Measurements from ENCODE around the gene GPD2.
A peak's percentile ranks its signal among the peaks of the same experiment; 100 is the strongest.

Gene GPD2

DNA sequence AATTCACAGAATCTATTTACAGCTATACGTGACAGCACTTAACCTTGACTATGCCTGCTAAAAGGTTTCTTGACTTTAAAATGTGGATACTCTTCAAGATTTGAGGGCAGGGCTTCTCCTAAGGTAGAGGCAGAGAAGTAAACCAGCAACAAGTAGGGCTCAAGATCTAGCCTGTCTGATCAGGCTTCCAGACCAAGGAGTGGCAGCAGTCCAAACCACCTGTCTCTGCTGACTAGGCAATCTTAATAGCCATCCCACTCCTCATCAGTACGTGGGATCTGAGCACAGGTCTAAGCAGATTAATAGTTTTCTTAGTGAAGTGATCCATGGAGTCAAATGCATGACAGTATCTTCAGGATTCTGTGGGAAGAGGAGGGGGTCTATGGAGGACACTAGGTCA, 100.4 kb downstream of the GPD2 start:
- DNase-seq, result no peak

DNA sequence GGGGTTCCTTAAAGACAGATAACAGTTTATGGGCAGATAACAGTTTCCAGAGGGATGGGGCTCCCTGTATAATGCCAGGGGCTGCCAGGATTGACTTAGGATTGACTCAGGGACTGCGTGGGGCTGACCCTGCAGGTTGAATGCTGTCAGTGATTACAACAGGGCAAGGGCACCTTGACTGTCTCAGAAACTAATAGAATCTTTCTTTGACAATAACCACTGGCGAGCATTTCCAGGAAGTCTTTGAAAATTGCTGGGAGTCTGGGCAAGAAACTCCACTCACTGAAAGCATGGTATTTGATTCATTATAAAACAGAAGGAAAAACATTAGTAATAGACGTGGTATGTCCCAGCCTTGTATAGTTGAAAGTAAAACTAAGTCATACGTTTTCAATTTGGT, 101.0 kb downstream of the GPD2 start:
- no peak for DNase-seq

DNA sequence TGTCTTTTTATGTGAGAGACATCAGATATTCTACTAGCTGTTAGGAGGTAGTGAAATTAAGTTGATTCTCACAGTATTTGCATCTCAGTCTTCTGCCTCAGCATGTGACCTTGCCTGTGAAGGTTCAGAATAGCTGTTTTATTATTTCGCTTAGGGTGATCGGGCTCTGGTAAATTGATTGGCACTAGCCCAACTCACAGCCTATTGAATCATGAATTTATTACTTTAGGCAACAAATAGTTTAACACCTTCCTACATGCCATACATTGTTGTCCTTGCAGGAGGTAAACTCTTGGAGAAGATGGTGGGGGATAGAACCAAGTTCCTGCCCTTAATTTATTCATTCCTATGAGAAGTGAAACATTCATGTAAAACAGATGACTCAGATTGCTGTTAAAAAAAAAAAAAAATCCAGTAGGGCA, 101.9 kb downstream of the GPD2 start:
- no peak for DNase-seq

DNA sequence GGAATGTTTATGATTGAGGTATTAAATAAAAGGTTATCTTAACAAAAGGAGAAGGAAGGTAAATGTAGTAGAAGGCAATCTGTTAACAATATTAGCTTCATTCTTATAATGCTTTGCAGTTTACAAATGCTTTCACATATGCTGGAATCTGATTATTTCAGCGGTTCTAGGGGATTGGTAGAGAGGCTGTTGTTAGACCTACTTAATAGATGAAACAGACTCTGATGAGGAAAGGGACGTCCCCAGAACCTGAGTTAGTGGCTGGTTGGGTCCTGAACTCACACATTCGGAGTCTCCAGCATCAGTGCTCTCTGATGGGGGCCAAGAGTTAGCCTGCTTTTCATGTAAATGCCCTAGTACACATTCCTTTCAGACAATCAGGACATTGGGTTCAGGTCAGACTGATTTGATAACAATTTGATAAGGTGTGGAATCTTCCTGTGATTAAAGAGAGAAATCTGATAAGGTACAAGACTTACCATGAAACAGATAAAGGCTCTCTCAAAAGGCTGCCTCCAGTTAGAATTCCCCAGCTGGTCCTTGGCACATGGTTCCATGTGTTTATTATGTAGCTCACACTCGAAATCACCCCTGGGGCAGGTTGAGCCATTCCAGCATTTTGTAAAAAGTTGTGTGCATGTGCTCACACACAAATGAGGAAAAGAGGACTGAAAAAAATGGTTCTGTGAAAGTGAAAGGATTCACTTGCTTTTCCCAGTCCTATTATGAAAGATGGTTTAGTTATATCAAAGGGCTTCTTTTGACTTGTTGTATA, 103.1 kb downstream of the GPD2 start:
- no peak for DNase-seq

GRCh38 chr2:156540706-156541105, 104.5 kb downstream of the GPD2 start:
- no peak for DNase-seq

DNA sequence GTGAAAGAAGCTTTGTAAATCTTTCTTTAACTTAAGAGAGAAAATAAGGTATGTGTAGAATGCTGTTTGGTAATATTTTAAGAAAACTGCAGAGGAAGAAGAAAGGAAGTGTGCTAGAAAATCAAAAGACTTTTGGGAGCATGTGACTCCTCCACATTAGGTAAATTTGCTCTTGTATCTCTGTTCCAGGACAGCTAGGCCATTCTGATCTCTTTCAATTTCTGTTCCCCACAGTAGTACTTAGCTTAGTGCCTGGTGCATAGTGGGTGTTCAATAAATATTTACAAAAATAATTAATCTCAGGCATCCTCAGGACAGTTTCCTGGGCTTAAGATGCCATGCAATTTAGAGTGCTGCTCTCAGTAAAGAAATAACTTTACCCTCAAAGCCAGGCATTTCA, 105.0 kb downstream of the GPD2 start:
- DNase-seq, result no peak

DNA sequence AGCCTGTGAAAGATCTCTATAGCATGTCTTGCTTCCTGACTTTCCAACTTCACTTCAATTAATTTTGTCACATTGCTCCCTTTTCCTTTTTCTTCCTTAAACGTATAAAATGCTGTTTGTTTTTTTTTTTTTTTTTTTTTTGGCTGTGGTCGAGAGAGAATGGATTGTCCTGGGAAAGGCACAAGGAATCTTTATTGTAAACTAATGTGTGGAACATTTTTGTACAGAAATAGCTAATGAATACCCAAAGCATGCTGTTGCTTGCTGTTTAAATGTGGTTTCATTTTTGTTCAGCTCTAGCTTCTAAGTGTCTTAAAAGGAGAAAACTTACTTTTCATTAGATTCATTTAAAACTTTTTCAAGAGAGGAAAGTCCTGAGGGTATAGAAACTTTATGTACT, 105.5 kb downstream of the GPD2 start:
- no peak for DNase-seq

DNA sequence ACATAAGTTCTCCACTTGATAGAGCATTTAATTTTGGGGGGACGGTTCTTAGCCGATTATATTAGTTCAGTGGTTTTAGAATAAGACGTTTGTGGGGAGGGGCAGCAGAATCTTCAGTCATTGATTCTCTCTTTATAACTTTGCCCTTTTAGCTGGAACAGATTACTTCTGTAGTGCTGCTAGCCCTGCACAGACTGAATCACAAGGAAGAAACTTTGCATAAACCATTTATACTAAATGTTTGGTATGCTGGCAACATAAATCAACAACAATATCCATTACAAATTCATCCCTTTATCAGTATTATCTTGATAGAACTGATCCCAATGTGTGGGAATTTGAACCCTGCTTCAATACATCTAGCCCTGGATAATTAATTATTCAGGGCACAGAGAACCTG, 112.2 kb downstream of the GPD2 start:
- no peak for DNase-seq

DNA sequence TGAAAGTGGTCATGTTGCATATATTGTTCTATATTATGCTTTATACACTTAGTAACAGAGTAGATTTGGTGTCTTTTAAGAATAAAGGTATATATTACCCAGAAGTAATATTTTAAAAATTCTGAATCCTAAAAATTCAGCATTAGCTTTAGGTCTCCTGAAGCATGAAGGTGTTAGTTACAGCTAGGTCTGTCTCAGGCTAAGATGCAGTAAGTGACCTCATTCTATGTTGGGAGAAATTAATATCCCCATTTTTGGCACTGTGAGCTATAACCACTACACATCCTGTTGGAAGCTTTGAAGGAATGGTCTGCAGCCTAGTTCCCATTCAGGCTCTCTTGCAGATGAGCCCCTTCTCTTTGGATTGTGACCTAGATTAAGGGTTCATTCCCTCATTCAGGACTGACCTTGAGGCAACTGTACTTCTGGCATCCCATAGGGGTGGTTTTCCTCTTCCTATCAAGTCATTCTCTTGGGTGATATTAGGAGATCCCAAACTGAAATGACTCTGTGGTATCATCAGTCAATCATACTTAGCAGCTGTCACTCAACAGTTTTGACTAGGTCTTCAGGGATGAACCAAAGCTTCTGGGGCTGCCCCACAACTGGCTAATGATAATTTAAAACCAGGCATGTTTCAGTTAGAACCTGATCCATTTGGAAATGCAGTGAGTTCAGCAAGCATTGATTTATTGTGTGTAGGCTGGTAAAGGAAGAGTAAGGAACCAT, 117.7 kb downstream of the GPD2 start:
- DNase-seq, result no peak

GRCh38 chr2:156561326-156561725, 125.1 kb downstream of the GPD2 start:
- DNase-seq, result no peak

DNA sequence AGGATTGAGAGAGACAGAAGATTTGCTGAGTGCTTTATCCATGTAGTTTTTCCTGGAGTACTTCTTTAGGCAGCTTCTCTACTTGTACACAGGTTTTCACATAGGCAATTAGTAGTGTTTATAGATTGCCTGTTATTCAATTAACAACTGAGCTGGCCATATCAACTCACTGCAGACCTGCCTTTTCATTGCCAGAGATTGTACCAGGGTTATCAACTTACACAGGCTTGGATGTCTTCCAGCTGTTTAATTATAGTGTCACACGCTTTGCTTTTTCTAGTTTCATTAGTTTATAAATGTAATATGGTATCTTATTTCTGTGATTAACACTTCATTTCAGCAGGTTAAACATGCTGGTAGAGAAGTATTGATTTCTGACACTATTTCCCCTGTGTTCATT, 125.9 kb downstream of the GPD2 start:
- DNase-seq, result peak; percentile 87

GRCh38 chr2:156563994-156564753, 128.0 kb downstream of the GPD2 start:
- DNase-seq, result no peak

DNA sequence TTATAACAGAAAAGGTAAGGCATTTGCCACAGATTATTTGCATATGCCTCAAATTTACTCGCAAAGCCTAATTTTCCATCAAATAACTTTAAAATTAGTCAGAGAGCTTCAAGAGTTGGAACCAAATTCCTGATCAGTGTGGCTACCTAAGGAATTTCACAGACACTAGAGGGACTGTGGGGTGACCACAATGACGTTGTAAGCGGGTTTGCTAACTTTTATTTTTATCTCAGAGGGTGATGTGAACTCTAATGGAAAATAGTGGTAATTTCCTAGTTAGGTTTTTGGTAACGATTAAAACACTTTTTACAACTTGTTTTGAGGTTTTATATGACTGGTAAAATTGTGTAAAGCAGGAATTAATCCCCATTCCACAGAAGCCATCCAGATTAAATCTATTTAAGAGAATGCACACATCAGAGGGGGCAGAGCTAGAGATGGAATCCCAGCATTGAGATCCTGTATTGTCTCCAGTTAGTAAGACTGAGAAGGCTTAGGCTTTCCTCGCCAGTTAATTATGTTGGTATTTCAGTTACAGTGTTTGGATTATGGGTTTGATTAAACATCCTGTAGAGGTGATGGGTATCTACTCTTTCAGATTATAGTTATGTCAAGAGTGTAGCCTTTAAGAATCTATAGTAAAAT, 129.0 kb downstream of the GPD2 start:
- no peak for DNase-seq

- DNase-seq, result no peak
Observed at GRCh38 chr2:156573710-156574109, 137.5 kb downstream of the GPD2 start.

- no peak for DNase-seq
Observed at GRCh38 chr2:156574112-156574511, 137.9 kb downstream of the GPD2 start.

DNA sequence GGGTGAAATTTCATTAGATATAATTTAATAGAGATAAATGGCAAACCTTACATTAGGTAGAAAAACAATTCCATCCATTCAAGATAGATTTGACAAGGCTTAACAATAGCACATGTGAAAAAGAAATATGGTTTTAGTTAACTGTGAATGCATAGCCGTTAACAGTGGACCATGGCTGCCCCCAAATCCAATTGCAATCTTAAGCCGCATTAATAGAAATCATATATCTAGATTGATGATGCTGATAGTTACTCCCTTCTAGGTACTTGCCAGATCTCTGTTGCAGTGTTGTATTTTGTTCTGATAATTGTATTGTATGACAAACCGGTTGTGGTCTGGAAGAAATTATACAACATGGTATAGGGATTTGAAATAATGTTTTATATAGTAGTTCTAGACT, 139.8 kb downstream of the GPD2 start:
- DNase-seq, result no peak

DNA sequence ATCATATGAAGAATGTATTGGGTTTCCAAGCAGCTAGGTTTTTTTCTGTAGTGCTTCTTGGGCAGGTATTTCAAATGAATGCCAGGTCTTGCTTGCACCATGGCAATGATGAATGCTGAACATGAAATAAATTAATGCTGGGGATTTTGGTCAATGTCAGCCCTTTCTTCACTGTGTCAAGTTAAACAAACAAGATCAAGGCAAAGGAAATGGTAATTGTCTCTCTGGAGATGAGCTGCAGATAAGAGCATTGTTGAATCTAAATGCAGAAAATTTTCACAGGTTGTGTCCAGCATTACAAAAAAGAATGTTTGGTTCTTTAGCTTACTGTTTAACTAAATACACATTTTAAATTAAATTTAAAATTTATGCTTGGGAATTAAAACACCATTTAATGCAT, 144.3 kb downstream of the GPD2 start:
- DNase-seq, result no peak

DNA sequence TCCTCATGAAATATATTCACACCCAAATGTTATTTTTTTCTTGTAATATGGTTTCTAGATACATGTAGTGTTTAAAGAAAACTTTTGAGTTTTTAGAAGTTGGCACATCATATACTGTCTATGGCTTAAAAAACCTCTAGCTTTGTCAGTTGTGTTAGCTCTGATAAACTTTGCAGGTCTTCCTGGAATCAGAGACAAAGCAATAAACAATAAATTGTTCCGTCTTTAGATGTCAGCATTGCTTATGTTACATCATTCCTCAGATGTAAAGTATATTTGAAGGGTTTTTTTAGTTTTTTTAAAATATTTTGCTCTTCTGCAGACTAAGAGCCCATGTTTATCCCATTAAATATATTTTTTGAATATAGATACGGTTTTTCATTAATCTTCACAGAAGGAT, 145.1 kb downstream of the GPD2 start:
- no peak for DNase-seq

GRCh38 chr2:156585457-156585856, 149.3 kb downstream of the GPD2 start:
- no peak for DNase-seq

- DNase-seq, result no peak
Observed at GRCh38 chr2:156586621-156587020, 150.4 kb downstream of the GPD2 start.

DNA sequence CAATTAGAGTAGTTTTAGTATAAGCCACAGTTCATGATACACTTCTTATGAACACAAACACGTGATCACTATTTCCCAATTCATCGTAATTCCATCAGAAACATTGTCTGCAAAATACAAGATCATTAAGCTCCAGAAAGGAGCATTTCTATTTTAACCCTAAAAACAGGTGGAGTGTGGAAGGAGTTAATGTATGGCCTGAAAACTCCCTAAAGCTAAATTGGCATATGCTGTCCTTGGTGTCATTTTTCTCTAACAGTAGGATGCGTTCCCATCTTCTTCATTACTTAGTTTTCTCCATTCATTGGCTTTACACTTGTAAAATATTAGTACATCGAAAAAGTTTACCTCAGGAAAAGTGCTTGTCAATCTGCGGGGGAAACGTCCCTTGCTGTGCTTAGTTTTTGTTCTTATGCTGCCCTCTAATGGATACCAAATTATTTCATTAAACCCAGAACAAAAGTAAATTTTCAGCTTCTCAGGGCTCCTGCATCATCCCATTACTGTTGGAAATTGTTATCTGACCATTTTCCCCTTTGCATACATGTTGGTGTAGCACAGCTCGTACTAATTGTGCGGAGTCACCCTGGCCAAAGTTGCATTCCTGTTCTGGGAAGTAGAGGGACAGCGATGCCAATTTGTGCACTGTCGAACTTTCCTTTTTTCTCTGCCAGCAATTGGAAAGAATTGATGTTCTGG, 153.4 kb downstream of the GPD2 start:
- DNase-seq, result peak; percentile 16

- no peak for DNase-seq
Observed at GRCh38 chr2:156590085-156590739, 154.0 kb downstream of the GPD2 start.
